Activated CD4-positive, alpha-beta T cell treated with anti-CD3 and anti-CD28 coated beads, Interleukin-2, Interleukin-6, amounts not matched to agents 100 ng/mL and 50 ng/mL, durations not matched to agents 16 hours and 8 hours (primary cell): ENCODE data around the gene PGBD2.
A peak's percentile ranks its signal among the peaks of the same experiment; 100 is the strongest.
"Not testable (repeated sequence)": the region's sequence is repeated elsewhere in the genome, so short reads cannot be mapped to it uniquely, and the experiment has no call there.

ENCODE experiments used
- DNase-seq: peaks from one replicate; pipeline ENCODE4 v3.0.0-alpha.2; 2020

PGBD2 gene

DNA sequence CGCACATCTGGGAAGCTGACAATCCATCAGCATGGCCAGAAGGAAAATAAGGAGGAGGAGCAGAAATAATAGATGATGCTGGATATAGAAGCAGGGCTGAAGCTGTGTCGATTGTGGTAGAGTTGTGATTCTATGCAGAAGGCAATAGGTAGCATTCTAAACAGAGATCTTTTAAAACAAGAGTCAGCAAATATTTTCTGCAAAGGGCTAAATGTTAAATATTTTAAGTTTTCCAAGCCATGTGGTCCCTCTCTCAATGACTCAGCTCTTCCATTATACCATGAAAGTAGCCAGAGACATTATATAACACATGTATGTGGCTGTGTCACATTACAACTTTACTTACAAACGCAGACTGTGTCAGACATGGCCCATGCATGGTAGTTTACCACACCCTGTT is 21.2 kb downstream of the PGBD2 start:
- DNase-seq: not testable (repeated sequence)

DNA sequence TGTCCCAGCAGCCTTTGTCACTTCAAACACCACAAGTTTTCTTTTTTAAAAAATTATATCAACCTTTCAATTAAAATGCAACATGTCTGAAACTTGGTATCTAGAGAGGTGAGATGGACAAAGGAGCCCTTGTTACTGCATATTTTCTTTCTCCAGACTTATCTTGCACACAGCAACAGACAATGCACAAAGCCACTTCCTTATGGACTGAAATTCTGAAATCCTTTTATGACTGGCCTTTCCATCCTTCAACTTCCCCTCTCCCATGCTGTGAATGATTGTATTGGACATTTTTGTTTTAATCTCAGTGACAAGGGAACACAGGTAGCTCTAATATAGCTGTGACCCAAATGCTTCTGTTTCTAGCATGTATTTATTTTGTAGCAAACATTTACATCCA is 22.1 kb downstream of the PGBD2 start:
- not testable (repeated sequence) for DNase-seq

DNA sequence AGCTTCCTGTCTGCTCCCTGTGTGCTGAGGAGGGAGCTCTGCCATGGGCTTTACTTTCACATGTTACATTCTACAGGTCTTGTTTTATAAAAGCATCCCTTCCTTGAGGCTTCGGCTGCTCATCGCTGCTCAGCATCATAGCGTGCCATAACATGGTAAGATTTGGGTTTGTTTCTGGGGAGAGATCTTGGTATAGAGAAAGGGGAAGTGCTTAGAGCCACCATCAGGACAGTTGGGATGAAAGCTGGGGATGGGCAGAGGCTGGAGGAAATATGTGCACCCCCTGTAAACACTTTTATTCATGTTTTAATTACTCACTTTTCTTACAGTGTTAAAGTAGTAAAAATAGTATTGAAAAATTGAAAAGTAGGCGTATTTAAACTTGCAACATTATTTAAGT is 24.0 kb downstream of the PGBD2 start:
- DNase-seq: not testable (repeated sequence)

DNA sequence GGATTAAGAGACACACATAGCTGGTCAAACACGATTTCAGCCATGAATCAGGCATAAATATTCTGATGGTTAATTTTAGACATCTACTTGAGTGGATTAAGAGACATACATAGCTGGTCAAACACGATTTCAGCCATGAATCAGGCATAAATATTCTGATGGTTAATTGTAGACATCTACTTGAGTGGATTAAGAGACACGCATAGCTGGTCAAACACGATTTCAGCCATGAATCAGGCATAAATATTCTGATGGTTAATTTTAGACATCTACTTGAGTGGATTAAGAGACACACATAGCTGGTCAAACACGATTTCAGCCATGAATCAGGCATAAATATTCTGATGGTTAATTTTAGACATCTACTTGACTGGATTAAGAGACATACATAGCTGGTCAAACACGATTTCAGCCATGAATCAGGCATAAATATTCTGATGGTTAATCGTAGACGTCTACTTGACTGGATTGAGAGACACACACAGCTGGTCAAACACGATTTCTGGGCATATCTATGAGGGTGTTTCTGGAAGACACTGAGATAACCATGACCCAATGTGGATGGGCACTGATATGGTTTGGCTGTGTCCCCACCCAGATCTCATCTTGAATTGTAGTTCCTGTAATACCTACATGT is 32.3 kb downstream of the PGBD2 start:
- DNase-seq: not testable (repeated sequence)

DNA sequence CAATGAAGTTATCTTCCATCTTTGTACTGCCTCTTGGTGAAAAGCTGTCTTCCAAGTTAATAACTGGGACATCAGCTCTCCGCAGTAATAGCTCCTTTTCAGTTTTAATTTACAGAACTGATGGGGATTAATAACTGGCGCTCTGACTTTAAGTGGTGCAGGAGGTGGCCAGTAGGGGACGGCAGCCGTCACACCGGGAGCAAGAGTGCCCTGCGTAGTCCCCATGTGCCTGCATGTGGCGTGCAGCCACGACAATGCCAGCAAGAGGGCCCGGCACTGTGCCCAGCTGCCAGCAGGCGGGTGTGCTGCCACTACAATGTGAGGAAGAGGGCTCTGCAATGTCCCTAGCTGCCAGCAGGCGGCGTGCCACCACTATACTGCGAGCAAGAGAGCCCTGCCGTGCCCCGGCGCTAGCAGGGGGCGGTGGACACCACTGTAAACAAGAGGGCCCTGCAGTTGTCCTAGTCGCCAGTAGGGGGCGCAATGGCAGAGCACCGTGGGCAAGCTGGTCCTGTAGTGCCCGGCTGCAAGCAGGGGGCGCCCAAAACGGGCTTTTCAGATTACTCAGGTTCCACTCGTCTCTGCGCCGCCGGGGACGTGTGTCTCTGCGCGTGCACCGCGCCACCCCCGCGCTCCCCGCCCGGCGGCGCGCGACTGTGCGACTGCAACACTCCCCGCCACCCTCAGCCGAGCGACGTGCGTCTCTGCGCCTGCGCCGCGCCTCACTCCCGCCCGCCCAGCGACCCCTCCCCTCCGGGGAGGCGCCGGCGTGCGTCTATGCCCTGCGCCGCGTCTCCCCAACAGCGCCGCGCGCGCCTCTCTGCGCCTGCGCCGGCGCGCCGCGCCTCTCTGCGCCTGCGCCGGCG is 38.3 kb downstream of the PGBD2 start:
- DNase-seq: not testable (repeated sequence)

DNA sequence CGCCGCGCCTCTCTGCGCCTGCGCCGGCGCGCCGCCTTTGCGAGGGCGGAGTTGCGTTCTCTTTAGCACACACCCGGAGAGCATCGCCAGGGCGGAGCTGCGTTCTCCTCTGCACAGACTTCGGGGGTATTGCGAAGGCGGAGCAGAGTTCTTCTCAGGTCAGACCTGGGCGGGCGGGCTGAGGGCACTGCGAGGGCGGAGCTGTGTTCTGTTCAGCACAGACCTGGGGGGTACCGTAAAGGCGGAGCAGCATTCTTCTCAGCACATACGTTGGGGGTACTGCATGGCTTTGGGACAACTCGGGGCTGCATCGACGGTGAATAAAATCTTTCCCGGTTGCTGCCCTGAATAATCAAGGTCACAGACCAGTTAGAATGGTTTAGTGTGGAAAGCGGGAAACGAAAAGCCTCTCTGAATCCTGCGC is 39.0 kb downstream of the PGBD2 start:
- DNase-seq: not testable (repeated sequence)

DNA sequence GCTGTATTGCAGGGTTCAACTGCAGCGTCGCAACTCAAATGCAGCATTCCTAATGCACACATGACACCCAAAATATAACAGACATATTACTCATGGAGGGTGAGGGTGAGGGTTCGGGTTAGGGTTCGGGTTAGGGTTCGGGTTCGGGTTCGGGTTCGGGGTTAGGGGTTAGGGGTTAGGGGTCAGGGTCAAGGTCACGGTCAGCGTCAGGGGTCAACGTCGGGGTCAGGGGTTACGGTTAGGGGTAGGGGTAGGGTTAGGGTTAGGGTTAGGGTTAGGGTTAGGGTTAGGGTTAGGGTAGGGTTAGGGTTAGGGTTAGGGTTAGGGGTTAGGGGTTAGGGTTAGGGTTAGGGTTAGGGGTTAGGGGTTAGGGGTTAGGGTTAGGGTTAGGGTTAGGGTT is 39.4 kb downstream of the PGBD2 start:
- not testable (repeated sequence) for DNase-seq

DNA sequence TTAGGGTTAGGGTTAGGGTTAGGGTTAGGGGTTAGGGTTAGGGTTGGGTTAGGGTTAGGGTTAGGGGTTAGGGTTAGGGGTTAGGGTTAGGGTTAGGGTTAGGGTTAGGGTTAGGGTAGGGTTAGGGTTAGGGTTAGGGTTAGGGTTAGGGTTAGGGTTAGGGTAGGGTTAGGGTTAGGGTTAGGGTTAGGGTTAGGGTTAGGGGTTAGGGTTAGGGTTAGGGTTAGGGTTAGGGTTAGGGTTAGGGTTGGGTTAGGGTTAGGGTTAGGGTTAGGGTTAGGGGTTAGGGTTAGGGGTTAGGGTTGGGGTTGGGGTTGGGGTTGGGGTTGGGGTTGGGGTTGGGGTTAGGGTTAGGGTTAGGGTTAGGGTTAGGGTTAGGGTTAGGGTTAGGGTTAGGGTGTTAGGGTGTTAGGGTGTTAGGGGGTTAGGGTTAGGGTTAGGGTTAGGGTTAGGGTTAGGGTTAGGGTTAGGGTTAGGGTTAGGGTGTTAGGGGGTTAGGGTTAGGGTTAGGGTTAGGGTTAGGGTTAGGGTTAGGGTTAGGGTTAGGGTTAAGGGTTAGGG is 39.9 kb downstream of the PGBD2 start:
- DNase-seq: peak; percentile 26
